ENCODE measurements around the gene FBXO44.

GRCh38 chr1:11629184-11630016, 25.3 kb upstream of the FBXO44 start:
- TF ChIP-seq SUZ12 (IDR thresholded peaks at IDR 0.05; ENCODE audit: extremely low read depth, insufficient read depth, insufficient read length) (no peak), YY1 (IDR thresholded peaks at IDR 0.05; ENCODE audit: insufficient read depth, insufficient read length) (no peak), ZNF274 (IDR thresholded peaks at IDR 0.05; ENCODE audit: low read depth, low read length) (no peak)

Measured in NT2/D1 (cell line).